Activated CD8-positive, alpha-beta T cell treated with anti-CD3 and anti-CD28 coated beads, Interleukin-2, amount 10 ng/mL, durations not matched to agents 7 days and 5 days (primary cell): ENCODE results near the gene CD274. TPM values are rescaled to one million over a fixed set of nuclear protein-coding genes. Genes with fewer than 3 reads are reported as not detected.
"Not testable (repeated sequence)": the region's sequence is repeated elsewhere in the genome, so short reads cannot be mapped to it uniquely, and the experiment has no call there.

Experiments
- ATAC-seq: fragments of 150-1000 bp; cut with Tn5 transposase; one replicate; pipeline ENCODE4 v1.10.0; 2021; ENCODE audit warnings: moderate library complexity
- CTCF ChIA-PET: fragments of 350-600 bp; sonication (Branson Sonifier 250); formaldehyde crosslinking; loops from one replicate; lab custom pipeline; 2021; ENCODE audit warnings: antibody characterized with exemption; lab: Charles Lee
- POLR2A ChIA-PET: fragments of 350-600 bp; sonication (Branson Sonifier 250); formaldehyde crosslinking; loops from one replicate; lab custom pipeline; 2021; ENCODE audit warnings: antibody characterized with exemption; lab: Charles Lee
- DNase-seq: peaks from one replicate; pipeline ENCODE4 v3.0.0-alpha.2; 2020
- H3K27ac Mint-ChIP-seq: one replicate; pipeline ENCODE4 v1.8.0; 2021; ENCODE audit warnings: mild to moderate bottlenecking, mixed read lengths
- H3K27me3 Mint-ChIP-seq: one replicate; pipeline ENCODE4 v1.8.0; 2021; ENCODE audit warnings: low read depth, mixed read lengths
- H3K36me3 Mint-ChIP-seq: one replicate; pipeline ENCODE4 v1.8.0; 2021; ENCODE audit warnings: low read depth, mixed read lengths
- H3K4me1 Mint-ChIP-seq: one replicate; pipeline ENCODE4 v1.8.0; 2021; ENCODE audit warnings: low read depth, mixed read lengths
- H3K4me3 Mint-ChIP-seq: one replicate; pipeline ENCODE4 v1.8.0; 2021; ENCODE audit warnings: mild to moderate bottlenecking, mixed read lengths
- H3K9me3 Mint-ChIP-seq: one replicate; pipeline ENCODE4 v1.8.0; 2022; ENCODE audit warnings: mixed read lengths; ENCODE audit not compliant: insufficient read depth
- total RNA-seq, 2 experiments: library from RNA; stranded (reverse); gene quantifications; one replicate each; pipeline ENCODE4 v1.2.3, GENCODE V29; 2021

The CD274 gene
- total RNA-seq, 2 experiments from 2014 or later: 4.0 to 4.9 TPM

GRCh38 chr9:5428794-5429528, 21.4 kb upstream of the CD274 start:
- H3K9me3 Mint-ChIP-seq: no peaks in the 10 kb centered on the region
- CTCF ChIA-PET: interaction anchor here (1.0 to 2.1 kb wide), 3 partner anchors 13 to 243 kb away, joined by 3 to 13 read pairs (median 4); partner anchors contain the start of gene INSL6
- ATAC-seq: no peak
- no peaks in the 10 kb centered on the region for H3K4me1 Mint-ChIP-seq
- no peak overlapping the region for H3K4me3 Mint-ChIP-seq
- peaks cover 21% of the 10 kb centered on the region for H3K36me3 Mint-ChIP-seq
- H3K27ac Mint-ChIP-seq: no peak overlapping the region
- no peak for DNase-seq
- POLR2A ChIA-PET: no interaction called here
- no peaks in the 10 kb centered on the region for H3K27me3 Mint-ChIP-seq

DNA sequence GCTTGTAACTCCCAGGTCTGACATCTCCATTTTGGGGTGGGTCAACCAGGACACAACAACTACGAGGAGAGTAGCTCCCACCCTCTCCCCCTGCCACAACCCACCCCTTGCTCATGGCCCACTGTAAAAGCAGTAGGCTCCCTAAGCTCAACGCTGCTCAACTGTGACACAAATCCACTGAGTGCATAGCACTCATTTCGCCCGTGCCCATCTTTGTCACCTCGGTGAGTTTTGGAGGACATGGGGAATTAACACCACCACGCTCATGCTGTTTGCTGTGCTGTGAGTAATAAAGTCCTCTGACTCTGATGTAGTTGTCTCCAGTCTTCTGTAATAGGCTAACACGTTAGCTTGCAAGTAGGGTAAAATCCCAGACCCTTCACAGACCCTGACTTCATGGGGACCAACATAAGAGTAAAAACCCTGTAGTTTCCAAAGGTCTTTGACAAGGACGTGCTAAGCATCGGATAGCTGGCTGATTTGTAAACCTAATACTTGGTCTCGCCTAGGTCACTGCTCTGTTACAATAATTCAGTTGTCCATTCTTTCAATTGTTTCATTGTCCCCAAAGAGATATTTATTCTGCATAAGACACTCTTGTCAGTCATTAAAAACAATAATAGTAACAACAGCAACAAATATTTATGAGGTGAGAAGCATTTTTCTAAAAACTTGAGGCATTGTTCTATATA, 20.3 kb upstream of the CD274 start:
- H3K27ac Mint-ChIP-seq: no peak overlapping the region
- CTCF ChIA-PET: interaction anchor here (1.0 to 2.3 kb wide), 3 partner anchors 12 to 244 kb away, joined by 4 to 13 read pairs (median 6); partner anchors contain the start of gene INSL6
- no peaks in the 10 kb centered on the region for H3K27me3 Mint-ChIP-seq
- POLR2A ChIA-PET: no interaction called here
- ATAC-seq: no peak
- peaks cover 25% of the 10 kb centered on the region for H3K36me3 Mint-ChIP-seq
- DNase-seq: no peak
- no peaks in the 10 kb centered on the region for H3K4me1 Mint-ChIP-seq
- H3K4me3 Mint-ChIP-seq: no peak overlapping the region
- H3K9me3 Mint-ChIP-seq: no peaks in the 10 kb centered on the region

- Mint-ChIP-seq H3K27ac (no peak overlapping the region), H3K27me3 (no peaks in the 10 kb centered on the region), H3K9me3 (no peaks in the 10 kb centered on the region), H3K36me3 (peaks cover 34% of the 10 kb centered on the region), H3K4me3 (no peak overlapping the region), H3K4me1 (peaks cover under 1% of the 10 kb centered on the region)
- CTCF ChIA-PET: interaction anchor here (1.4 to 2.3 kb wide), 2 partner anchors 9 to 245 kb away, joined by 3 to 6 read pairs; no protein-coding TSS in a partner anchor
- DNase-seq (no peak), ATAC-seq (no peak)
- POLR2A ChIA-PET: no interaction called here
Observed at GRCh38 chr9:5430912-5431311, 19.4 kb upstream of the CD274 start.

DNA sequence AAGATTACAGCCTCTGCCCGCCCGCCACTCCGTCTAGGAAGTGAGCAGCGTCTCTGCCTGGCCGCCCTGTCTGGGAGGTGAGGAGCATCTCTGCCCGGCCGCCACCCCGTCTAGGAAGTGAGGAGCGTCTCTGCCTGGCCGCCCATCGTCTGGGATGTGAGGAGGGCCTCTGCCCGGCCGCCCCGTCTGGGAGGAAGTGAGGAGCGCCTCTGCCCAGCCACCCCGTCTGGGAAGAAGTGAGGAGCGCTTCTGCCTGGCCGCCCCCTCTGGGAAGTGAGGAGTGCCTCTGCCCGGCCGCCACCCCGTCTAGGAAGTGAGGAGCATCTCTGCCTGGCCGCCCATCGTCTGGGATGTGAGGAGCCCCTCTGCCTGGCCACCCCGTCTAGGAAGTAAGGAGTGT, 17.5 kb upstream of the CD274 start:
- DNase-seq, H3K4me3 Mint-ChIP-seq, POLR2A ChIA-PET, H3K27ac Mint-ChIP-seq, ATAC-seq, H3K27me3 Mint-ChIP-seq, CTCF ChIA-PET, H3K9me3 Mint-ChIP-seq: not testable (repeated sequence)
- Mint-ChIP-seq H3K4me1 (peaks cover 17% of the 10 kb centered on the region), H3K36me3 (peaks cover 45% of the 10 kb centered on the region)

- CTCF ChIA-PET, H3K27ac Mint-ChIP-seq, H3K4me3 Mint-ChIP-seq, POLR2A ChIA-PET, H3K9me3 Mint-ChIP-seq, DNase-seq, H3K27me3 Mint-ChIP-seq, ATAC-seq: not testable (repeated sequence)
- peaks cover 45% of the 10 kb centered on the region for H3K36me3 Mint-ChIP-seq
- peaks cover 22% of the 10 kb centered on the region for H3K4me1 Mint-ChIP-seq
Observed at GRCh38 chr9:5433328-5433727, 17.0 kb upstream of the CD274 start.

DNA sequence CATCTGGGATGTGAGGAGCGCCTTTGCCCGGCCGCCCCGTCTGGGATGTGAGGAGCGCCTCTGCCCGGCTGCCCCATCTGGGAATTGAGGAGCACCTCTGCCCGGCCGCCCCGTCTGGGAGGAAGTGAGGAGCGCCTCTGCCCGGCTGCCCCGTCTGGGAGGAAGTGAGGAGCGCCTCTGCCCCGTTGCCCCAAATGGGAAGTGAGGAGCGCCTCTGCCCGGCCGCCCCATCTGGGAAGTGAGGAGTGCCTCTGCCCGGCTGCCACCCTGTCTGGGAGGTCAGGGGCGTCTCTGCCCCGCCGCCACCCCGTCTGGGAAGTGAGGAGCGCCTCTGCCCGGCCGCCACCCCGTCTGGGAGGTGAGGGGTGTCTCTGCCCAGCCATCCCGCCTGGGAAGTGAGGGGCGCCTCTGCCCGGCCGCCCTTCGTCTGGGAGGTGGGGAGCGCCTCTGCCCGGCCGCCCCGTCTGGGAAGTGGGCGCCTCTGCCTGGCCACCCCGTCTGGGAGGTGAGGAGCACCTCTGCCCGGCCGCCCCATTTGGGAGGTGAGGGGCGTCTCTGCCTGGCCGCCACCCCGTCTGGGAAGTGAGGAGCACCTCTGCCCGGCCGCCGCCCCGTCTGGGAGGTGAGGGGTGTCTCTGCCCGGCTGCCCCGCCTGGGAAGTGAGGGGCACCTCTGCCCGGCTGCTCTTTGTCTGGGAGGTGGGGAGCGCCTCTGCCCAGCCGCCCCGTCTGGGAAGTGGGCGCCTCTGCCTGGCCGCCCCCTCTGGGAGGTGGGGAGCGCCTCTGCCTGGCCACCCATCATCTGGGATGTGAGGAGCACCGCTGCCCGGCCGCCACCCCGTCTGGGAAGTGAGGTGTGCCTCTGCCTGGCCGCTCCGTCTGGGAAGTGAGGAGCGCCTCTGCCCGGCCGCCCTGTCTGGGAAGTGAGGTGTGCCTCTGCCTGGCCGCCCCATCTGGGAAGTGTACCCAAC, 16.2 kb upstream of the CD274 start:
- H3K4me3 Mint-ChIP-seq, H3K27me3 Mint-ChIP-seq, H3K27ac Mint-ChIP-seq, DNase-seq, ATAC-seq, POLR2A ChIA-PET, CTCF ChIA-PET, H3K9me3 Mint-ChIP-seq: not testable (repeated sequence)
- peaks cover 45% of the 10 kb centered on the region for H3K36me3 Mint-ChIP-seq
- peaks cover 29% of the 10 kb centered on the region for H3K4me1 Mint-ChIP-seq

DNA sequence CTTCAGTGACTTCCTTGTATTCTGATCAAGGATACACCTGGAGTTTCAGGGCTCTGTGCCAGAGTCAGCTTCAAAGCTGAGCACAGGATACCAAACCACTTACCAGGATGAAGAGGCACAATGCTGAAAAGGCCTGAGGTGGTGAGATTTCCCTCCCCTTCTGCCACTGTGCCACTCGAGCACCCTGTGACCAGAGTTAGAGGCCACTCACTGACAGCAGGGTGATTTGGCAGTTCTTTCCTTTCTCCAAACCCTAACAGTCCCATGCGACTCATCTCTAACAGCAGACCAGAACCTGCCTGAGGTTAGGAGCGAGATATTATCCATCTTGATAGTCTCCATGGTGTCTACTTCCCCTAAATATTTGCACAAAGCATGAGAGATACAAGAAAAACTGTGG, 14.4 kb upstream of the CD274 start:
- Mint-ChIP-seq H3K4me3 (peak overlapping the region; percentile 96), H3K4me1 (peaks cover 29% of the 10 kb centered on the region), H3K27ac (peak overlapping the region; percentile 8), H3K9me3 (no peaks in the 10 kb centered on the region), H3K36me3 (peaks cover 40% of the 10 kb centered on the region), H3K27me3 (no peaks in the 10 kb centered on the region)
- ChIA-PET CTCF (interaction anchor here (1.1 to 5.9 kb wide), 5 partner anchors 11 to 686 kb away, joined by 4 to 60 read pairs (median 15); partner anchors contain the start of gene CD274), POLR2A (interaction anchor here (2.4 kb wide), 1 partner anchor 14 kb away, joined by 26 read pairs; the partner anchor contains the start of gene CD274)
- ATAC-seq: no peak
- DNase-seq: no peak

DNA sequence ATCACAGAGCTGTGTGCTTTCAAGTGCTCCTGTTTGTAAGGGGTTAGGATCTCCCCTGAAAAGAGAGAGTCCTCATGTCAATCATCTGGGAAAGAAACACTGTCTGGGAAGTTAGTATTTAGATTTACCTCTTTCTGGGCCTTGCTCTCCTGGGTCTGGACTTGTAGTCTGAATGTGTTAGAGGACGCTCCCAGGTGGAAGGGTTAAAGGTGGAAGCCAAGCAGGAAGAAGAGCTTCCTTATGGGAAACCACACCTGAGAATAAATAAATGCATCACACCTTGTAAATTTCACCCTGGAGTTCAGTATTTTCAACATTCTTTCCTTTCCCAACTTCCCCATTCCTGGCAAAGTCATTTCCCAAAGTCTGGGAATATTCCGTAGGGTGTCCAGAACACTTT, 13.9 kb upstream of the CD274 start:
- Mint-ChIP-seq H3K36me3 (peaks cover 40% of the 10 kb centered on the region), H3K4me1 (peaks cover 29% of the 10 kb centered on the region), H3K27ac (peak overlapping the region; percentile 96), H3K27me3 (no peaks in the 10 kb centered on the region), H3K4me3 (peak overlapping the region; percentile 96), H3K9me3 (no peaks in the 10 kb centered on the region)
- ChIA-PET POLR2A (interaction anchor here (1.2 to 2.4 kb wide), 2 partner anchors 12 to 14 kb away, joined by 4 to 26 read pairs; partner anchors contain the start of gene CD274), CTCF (interaction anchor here (1.1 to 5.9 kb wide), 6 partner anchors 12 to 687 kb away, joined by 4 to 60 read pairs (median 14); partner anchors contain the start of gene CD274)
- DNase-seq: no peak
- ATAC-seq: no peak

GRCh38 chr9:5437254-5438216, 12.8 kb upstream of the CD274 start, which contains the start of gene PLGRKT:
Gene PLGRKT, minus strand, starts transcription at chr9:5437925. Its CDS starts 5,948 bp downstream, at chr9:5431977.
- Mint-ChIP-seq H3K27me3 (no peaks in the 10 kb centered on the region), H3K4me3 (peak within 1 kb of the TSS; percentile 96), H3K36me3 (peaks cover 33% of the 10 kb centered on the region), H3K4me1 (peaks cover 29% of the 10 kb centered on the region), H3K27ac (peak within 1 kb of the TSS; percentile 96), H3K9me3 (no peaks in the 10 kb centered on the region)
- POLR2A ChIA-PET: interaction anchor here (0.6 to 2.4 kb wide), 14 partner anchors 11 to 697 kb away, joined by 3 to 26 read pairs (median 4); partner anchors contain the start of genes CD274, INSL6 and RIC1
- CTCF ChIA-PET: interaction anchor here (0.9 to 5.9 kb wide), 14 partner anchors 11 to 688 kb away, joined by 3 to 60 read pairs (median 6); partner anchors contain the start of gene CD274
- DNase-seq (peak; percentile 95), ATAC-seq (peak; percentile 99)
